Panc1 (cell line): ENCODE results near the gene SLC35A3. TPM values are rescaled to one million over a fixed set of nuclear protein-coding genes. Genes with fewer than 3 reads are reported as not detected.

Experiments used
- ATAC-seq: fragments of 200-7000 bp; cut with Tn5 transposase; 2 replicates; pipeline ENCODE4 v1.9.1; 2020; ENCODE audit warnings: mild to moderate bottlenecking, moderate library complexity
- BruUV-seq: library from RNA; stranded (reverse); fragments of 400-500 nt; replicated peaks from 2 replicates; lab custom pipeline; 2021; lab: Mats Ljungman, UMichigan
- CTCF ChIA-PET: fragments of 300-600 bp; sonication (Branson Sonifier 250); formaldehyde crosslinking; loops from one replicate; lab custom pipeline; 2022; ENCODE audit warnings: antibody characterized with exemption; lab: Charles Lee
- POLR2A ChIA-PET: fragments of 300-600 bp; sonication (Branson Sonifier 250); formaldehyde crosslinking; loops from one replicate; lab custom pipeline; 2022; ENCODE audit warnings: antibody characterized with exemption; lab: Charles Lee
- DNase-seq: peaks from one replicate; pipeline ENCODE4 v3.0.0-alpha.2; 2010; ENCODE audit warnings: low read depth, low spot score
- H3K27ac ChIP-seq: 2 replicates; pipeline ENCODE4 v1.5.1; 2011; ENCODE audit warnings: mild to moderate bottlenecking, low read length, inconsistent platforms
- H3K27me3 ChIP-seq: fragments of 200-500 bp; sonication (Bioruptor generic); 2 replicates; pipeline ENCODE4 v1.6.0; 2014; ENCODE audit warnings: low read length, inconsistent platforms; ENCODE audit not compliant: control insufficient read depth, insufficient read depth
- H3K36me3 ChIP-seq: fragments of 200-500 bp; sonication (Bioruptor generic); 2 replicates; pipeline ENCODE4 v1.5.1; 2014; ENCODE audit warnings: inconsistent platforms, mild to moderate bottlenecking, low read length, moderate library complexity; ENCODE audit not compliant: control insufficient read depth, insufficient read depth
- H3K4me1 ChIP-seq: 2 replicates; pipeline ENCODE4 v1.5.1; 2011; ENCODE audit warnings: inconsistent platforms, mild to moderate bottlenecking, low read length, moderate library complexity; ENCODE audit not compliant: control insufficient read depth, insufficient read depth
- H3K4me3 ChIP-seq, 2 experiments: 2 replicates each; pipeline ENCODE4 v1.5.1; 2011 to 2012; ENCODE audit warnings: low read depth in 2 of 2, low read length in 2 of 2, mild to moderate bottlenecking in 2 of 2, inconsistent platforms in 1 of 2, moderate library complexity in 1 of 2
- H3K9me3 ChIP-seq: fragments of 200-500 bp; sonication (Bioruptor generic); 2 replicates; pipeline ENCODE4 v1.5.1; 2014; ENCODE audit warnings: low read depth, mild to moderate bottlenecking, inconsistent platforms, low read length, moderate library complexity; ENCODE audit not compliant: control insufficient read depth, insufficient read depth
- POLR2AphosphoS5 ChIP-seq: IDR thresholded peaks from 2 replicates; pipeline ENCODE4 v1.6.1; 2012; ENCODE audit warnings: mild to moderate bottlenecking, low read depth, low read length, moderate library complexity
- SIN3A ChIP-seq: IDR thresholded peaks from 2 replicates; pipeline ENCODE4 v1.6.1; 2012; ENCODE audit warnings: low read depth, mild to moderate bottlenecking, low read length, moderate library complexity, borderline replicate concordance; ENCODE audit not compliant: insufficient read depth
- TCF7L2 ChIP-seq: IDR thresholded peaks from 2 replicates; pipeline ENCODE4 v1.6.1; 2011; ENCODE audit warnings: mild to moderate bottlenecking, low read depth, low read length, inconsistent platforms
- in situ Hi-C: cut with HindIII; loops from 2 replicates; pipeline ENCODE4 v1.10.0; 2016; ENCODE audit warnings: low sequenced_read_pairs, low pct_unique_long_range_greater_than_20kb
- intact Hi-C: fragments of 100-400 bp; cut with micrococcal nuclease; formaldehyde crosslinking; loops from one replicate; pipeline ENCODE4 v1.10.0; 2022; ENCODE audit not compliant: unreplicated experiment
- total RNA-seq: library from RNA; stranded (reverse); gene quantifications from one replicate; pipeline ENCODE4 v1.2.1, GENCODE V29; 2021; ENCODE audit not compliant: unreplicated experiment
- TF ChIP-seq, protein P1 (sequence below), 2 experiments: IDR thresholded peaks; 2 replicates each; pipeline ENCODE4 v1.6.1; 2011 to 2012; ENCODE audit warnings: low read depth in 2 of 2, control low read depth in 1 of 2, low read length in 1 of 2, mild to moderate bottlenecking in 1 of 2, moderate library complexity in 1 of 2; ENCODE audit not compliant: insufficient read depth in 1 of 2
- TF ChIP-seq, protein P2 (sequence below): fragments of 450-650 bp; IDR thresholded peaks from 2 replicates; pipeline ENCODE4 v1.5.1; 2017; ENCODE audit warnings: mild to moderate bottlenecking

Gene SLC35A3
- total RNA-seq, 1 experiment from 2014 or later, result 15.9 TPM

DNA sequence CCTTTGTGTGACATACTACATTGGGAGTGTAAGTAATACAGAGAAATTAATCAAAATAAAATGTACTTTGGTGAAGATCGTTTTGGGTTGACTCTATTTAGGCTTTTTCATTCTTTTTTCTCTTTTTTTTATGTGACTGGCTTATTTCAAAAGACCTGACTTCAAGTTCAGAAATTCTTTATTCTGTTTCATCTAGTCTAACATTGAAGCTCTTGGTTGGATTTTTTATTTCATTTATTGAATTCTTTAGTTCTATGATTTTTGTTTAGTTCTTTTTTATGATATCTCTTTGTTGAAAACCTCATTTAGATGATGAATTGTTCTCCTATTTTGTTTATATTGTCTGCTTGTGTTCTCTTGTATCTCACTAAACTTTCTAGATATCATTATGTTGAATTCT is 35.6 kb downstream of the SLC35A3 start:
- peaks cover 3% of the 10 kb centered on the region; the same call in 1 of the 2 replicates for H3K36me3 ChIP-seq
- H3K4me3 ChIP-seq, result no peak overlapping the region
- H3K27me3 ChIP-seq, result no peaks in the 10 kb centered on the region
- no peaks in the 10 kb centered on the region for H3K4me1 ChIP-seq
- H3K27ac ChIP-seq, result no peak overlapping the region
- POLR2A ChIA-PET, result no interaction called here
- CTCF ChIA-PET, result no interaction called here
- no peak for ATAC-seq
- DNase-seq, result no peak
- TF ChIP-seq TCF7L2 (no peak), SIN3A (no peak), POLR2AphosphoS5 (no peak)
- TF ChIP-seq, protein P1, sequence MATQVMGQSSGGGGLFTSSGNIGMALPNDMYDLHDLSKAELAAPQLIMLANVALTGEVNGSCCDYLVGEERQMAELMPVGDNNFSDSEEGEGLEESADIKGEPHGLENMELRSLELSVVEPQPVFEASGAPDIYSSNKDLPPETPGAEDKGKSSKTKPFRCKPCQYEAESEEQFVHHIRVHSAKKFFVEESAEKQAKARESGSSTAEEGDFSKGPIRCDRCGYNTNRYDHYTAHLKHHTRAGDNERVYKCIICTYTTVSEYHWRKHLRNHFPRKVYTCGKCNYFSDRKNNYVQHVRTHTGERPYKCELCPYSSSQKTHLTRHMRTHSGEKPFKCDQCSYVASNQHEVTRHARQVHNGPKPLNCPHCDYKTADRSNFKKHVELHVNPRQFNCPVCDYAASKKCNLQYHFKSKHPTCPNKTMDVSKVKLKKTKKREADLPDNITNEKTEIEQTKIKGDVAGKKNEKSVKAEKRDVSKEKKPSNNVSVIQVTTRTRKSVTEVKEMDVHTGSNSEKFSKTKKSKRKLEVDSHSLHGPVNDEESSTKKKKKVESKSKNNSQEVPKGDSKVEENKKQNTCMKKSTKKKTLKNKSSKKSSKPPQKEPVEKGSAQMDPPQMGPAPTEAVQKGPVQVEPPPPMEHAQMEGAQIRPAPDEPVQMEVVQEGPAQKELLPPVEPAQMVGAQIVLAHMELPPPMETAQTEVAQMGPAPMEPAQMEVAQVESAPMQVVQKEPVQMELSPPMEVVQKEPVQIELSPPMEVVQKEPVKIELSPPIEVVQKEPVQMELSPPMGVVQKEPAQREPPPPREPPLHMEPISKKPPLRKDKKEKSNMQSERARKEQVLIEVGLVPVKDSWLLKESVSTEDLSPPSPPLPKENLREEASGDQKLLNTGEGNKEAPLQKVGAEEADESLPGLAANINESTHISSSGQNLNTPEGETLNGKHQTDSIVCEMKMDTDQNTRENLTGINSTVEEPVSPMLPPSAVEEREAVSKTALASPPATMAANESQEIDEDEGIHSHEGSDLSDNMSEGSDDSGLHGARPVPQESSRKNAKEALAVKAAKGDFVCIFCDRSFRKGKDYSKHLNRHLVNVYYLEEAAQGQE (IDR thresholded peaks at IDR 0.05; ENCODE audit: insufficient read depth in 1 of 2, low read depth in 2 of 2, low read length in 1 of 2), result no peak
- TF ChIP-seq, protein P2, sequence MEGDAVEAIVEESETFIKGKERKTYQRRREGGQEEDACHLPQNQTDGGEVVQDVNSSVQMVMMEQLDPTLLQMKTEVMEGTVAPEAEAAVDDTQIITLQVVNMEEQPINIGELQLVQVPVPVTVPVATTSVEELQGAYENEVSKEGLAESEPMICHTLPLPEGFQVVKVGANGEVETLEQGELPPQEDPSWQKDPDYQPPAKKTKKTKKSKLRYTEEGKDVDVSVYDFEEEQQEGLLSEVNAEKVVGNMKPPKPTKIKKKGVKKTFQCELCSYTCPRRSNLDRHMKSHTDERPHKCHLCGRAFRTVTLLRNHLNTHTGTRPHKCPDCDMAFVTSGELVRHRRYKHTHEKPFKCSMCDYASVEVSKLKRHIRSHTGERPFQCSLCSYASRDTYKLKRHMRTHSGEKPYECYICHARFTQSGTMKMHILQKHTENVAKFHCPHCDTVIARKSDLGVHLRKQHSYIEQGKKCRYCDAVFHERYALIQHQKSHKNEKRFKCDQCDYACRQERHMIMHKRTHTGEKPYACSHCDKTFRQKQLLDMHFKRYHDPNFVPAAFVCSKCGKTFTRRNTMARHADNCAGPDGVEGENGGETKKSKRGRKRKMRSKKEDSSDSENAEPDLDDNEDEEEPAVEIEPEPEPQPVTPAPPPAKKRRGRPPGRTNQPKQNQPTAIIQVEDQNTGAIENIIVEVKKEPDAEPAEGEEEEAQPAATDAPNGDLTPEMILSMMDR, result no peak
- no peaks in the 10 kb centered on the region for H3K9me3 ChIP-seq
- intact Hi-C loops (no loop called here), in situ Hi-C loops (no loop called here)
- no TSS peak for BruUV-seq

GRCh38 chr1:100006688-100007087 is 36.9 kb downstream of the SLC35A3 start:
- BruUV-seq, result no TSS peak
- TF ChIP-seq TCF7L2 (no peak), POLR2AphosphoS5 (no peak), SIN3A (no peak)
- TF ChIP-seq, protein P2, result no peak
- TF ChIP-seq, protein P1 (IDR thresholded peaks at IDR 0.05; ENCODE audit: insufficient read depth in 1 of 2, low read depth in 2 of 2, low read length in 1 of 2), result no peak

More at GRCh38 chr1:100006688-100007087, 36.9 kb downstream of the SLC35A3 start:
- H3K36me3 ChIP-seq, result peaks cover 3% of the 10 kb centered on the region; the same call in 1 of the 2 replicates
- ChIA-PET POLR2A (no interaction called here), CTCF (no interaction called here)
- DNase-seq (no peak), ATAC-seq (no peak)
- no peak overlapping the region for H3K4me3 ChIP-seq
- H3K4me1 ChIP-seq, result no peaks in the 10 kb centered on the region
- intact Hi-C loops, result no loop called here
- H3K27me3 ChIP-seq, result no peaks in the 10 kb centered on the region
- no peaks in the 10 kb centered on the region for H3K9me3 ChIP-seq
- no peak overlapping the region for H3K27ac ChIP-seq
- in situ Hi-C loops, result no loop called here
